Measurements from ENCODE around the gene LSR. TPM values are rescaled to one million over a fixed set of nuclear protein-coding genes. Genes with fewer than 3 reads are reported as not detected.
"Not testable (repeated sequence)": the region's sequence is repeated elsewhere in the genome, so short reads cannot be mapped to it uniquely, and the experiment has no call there.

The LSR gene
- total RNA-seq, 1 donor from 2014 or later: 11.3 TPM

GRCh38 chr19:35216833-35217648 is 31.8 kb upstream of the LSR start:
- Histone ChIP-seq H3K36me3 (ENCODE audit: control insufficient read depth, insufficient read depth, low read length) (no peaks in the 10 kb centered on the region), H3K4me3 (ENCODE audit: low read depth, low read length) (no peak overlapping the region), H3K27me3 (ENCODE audit: control insufficient read depth, insufficient read depth, low read length) (no peaks in the 10 kb centered on the region)
- DNase-seq (ENCODE audit: low read depth): peak; percentile 5
- peak; percentile 7 for TF ChIP-seq CTCF (IDR thresholded peaks at IDR 0.05; ENCODE audit: insufficient read depth, low read length, severe bottlenecking)
- no peak for FAIRE-seq

- Histone ChIP-seq H3K36me3 (ENCODE audit: control insufficient read depth, insufficient read depth, low read length) (no peaks in the 10 kb centered on the region), H3K4me3 (ENCODE audit: low read depth, low read length) (no peak overlapping the region), H3K27me3 (ENCODE audit: control insufficient read depth, insufficient read depth, low read length) (no peaks in the 10 kb centered on the region)
- no peak for FAIRE-seq
- no peak for TF ChIP-seq CTCF (IDR thresholded peaks at IDR 0.05; ENCODE audit: insufficient read depth, low read length, severe bottlenecking)
- DNase-seq (ENCODE audit: low read depth): no peak
Observed at GRCh38 chr19:35217649-35217990, 31.2 kb upstream of the LSR start.

- no peak for TF ChIP-seq CTCF (IDR thresholded peaks at IDR 0.05; ENCODE audit: insufficient read depth, low read length, severe bottlenecking)
- FAIRE-seq: no peak
- Histone ChIP-seq H3K36me3 (ENCODE audit: control insufficient read depth, insufficient read depth, low read length) (no peaks in the 10 kb centered on the region), H3K4me3 (ENCODE audit: low read depth, low read length) (no peak overlapping the region), H3K27me3 (ENCODE audit: control insufficient read depth, insufficient read depth, low read length) (no peaks in the 10 kb centered on the region)
- DNase-seq (ENCODE audit: low read depth): no peak
Observed at GRCh38 chr19:35219008-35219407, 29.8 kb upstream of the LSR start.

- FAIRE-seq (no peak), DNase-seq (ENCODE audit: low read depth) (no peak)
- H3K27me3 ChIP-seq (ENCODE audit: control insufficient read depth, insufficient read depth, low read length): no peaks in the 10 kb centered on the region
- no peak overlapping the region for H3K4me3 ChIP-seq (ENCODE audit: low read depth, low read length)
- no peak for TF ChIP-seq CTCF (IDR thresholded peaks at IDR 0.05; ENCODE audit: insufficient read depth, low read length, severe bottlenecking)
- no peaks in the 10 kb centered on the region for H3K36me3 ChIP-seq (ENCODE audit: control insufficient read depth, insufficient read depth, low read length)
Observed at GRCh38 chr19:35220315-35220921, 28.4 kb upstream of the LSR start.

- H3K27me3 ChIP-seq (ENCODE audit: control insufficient read depth, insufficient read depth, low read length); DNase-seq (ENCODE audit: low read depth); H3K4me3 ChIP-seq (ENCODE audit: low read depth, low read length); FAIRE-seq; H3K36me3 ChIP-seq (ENCODE audit: control insufficient read depth, insufficient read depth, low read length): not testable (repeated sequence)
Observed at GRCh38 chr19:35220973-35221590, 27.7 kb upstream of the LSR start.

GRCh38 chr19:35222373-35223015 is 26.3 kb upstream of the LSR start:
- TF ChIP-seq CTCF (IDR thresholded peaks at IDR 0.05; ENCODE audit: insufficient read depth, low read length, severe bottlenecking): no peak
- peak; percentile 13 for FAIRE-seq
- peaks cover 2% of the 10 kb centered on the region for H3K27me3 ChIP-seq (ENCODE audit: control insufficient read depth, insufficient read depth, low read length)
- no peak overlapping the region for H3K4me3 ChIP-seq (ENCODE audit: low read depth, low read length)
- no peak for DNase-seq (ENCODE audit: low read depth)
- H3K36me3 ChIP-seq (ENCODE audit: control insufficient read depth, insufficient read depth, low read length): no peaks in the 10 kb centered on the region
